Upper lobe of left lung (tissue), 6 donors: ENCODE measurements around the gene ADGRG2. TPM values are rescaled to one million over a fixed set of nuclear protein-coding genes. Genes with fewer than 3 reads are reported as not detected.

Experiments
- ATAC-seq, 2 donors: fragments of 200-7000 bp; cut with Tn5 transposase; one replicate each; pipeline ENCODE4 v1.9.1; 2022; ENCODE audit warnings: mild to moderate bottlenecking in 2 of 2, moderate library complexity in 2 of 2; ENCODE audit not compliant: low FRiP score in 2 of 2
- DNase-seq, 2 donors: peaks; one replicate each; pipeline ENCODE4 v3.0.0-alpha.2; 2019 to 2020
- H3K27ac ChIP-seq, 4 donors: fragments of 200-600 bp; sonication (generic); one replicate each; pipeline ENCODE4 v1.5.1; 2016 to 2019
- H3K27me3 ChIP-seq, 4 donors: fragments of 200-600 bp; sonication (generic); one replicate each; pipeline ENCODE4 v1.5.1; 2017 to 2019
- H3K36me3 ChIP-seq, 4 donors: fragments of 200-600 bp; sonication (generic); one replicate each; pipeline ENCODE4 v1.5.1; 2016 to 2019
- H3K4me1 ChIP-seq, 4 donors: fragments of 200-600 bp; sonication (generic); one replicate each; pipeline ENCODE4 v1.5.1; 2018 to 2019
- H3K4me3 ChIP-seq, 4 donors: fragments of 200-600 bp; sonication (generic); one replicate each; pipeline ENCODE4 v1.5.1; 2017 to 2019; ENCODE audit warnings: mild to moderate bottlenecking in 2 of 4, moderate library complexity in 1 of 4
- H3K9me3 ChIP-seq, 4 donors: fragments of 200-600 bp; sonication (generic); one replicate each; pipeline ENCODE4 v1.5.1; 2018 to 2019
- CTCF ChIP-seq, 6 experiments: fragments of 450-650 bp in 4 of 6; fragments of 200-600 bp in 2 of 6; sonication (generic) in 2 of 6; IDR thresholded peaks; one replicate each; pipeline ENCODE4 v1.5.1; 2016 to 2019; ENCODE audit warnings: antibody characterized with exemption in 6 of 6
- EP300 ChIP-seq, 4 donors: sonication (generic); formaldehyde crosslinking; IDR thresholded peaks; one replicate each; pipeline ENCODE4 v1.5.1; 2017; ENCODE audit warnings: antibody characterized with exemption in 4 of 4, control low read depth in 2 of 4
- POLR2A ChIP-seq, 4 donors: fragments of 450-650 bp; IDR thresholded peaks; one replicate each; pipeline ENCODE4 v1.5.1; 2016 to 2017; ENCODE audit warnings: antibody characterized with exemption in 4 of 4, mild to moderate bottlenecking in 2 of 4
- POLR2AphosphoS5 ChIP-seq, 2 donors: sonication (generic); formaldehyde crosslinking; IDR thresholded peaks; one replicate each; pipeline ENCODE4 v1.5.1; 2017; ENCODE audit warnings: antibody characterized with exemption in 2 of 2
- WGBS, 2 donors: methylation state at CpG; one replicate each; pipeline ENCODE4 v1.1.5; 2017 to 2018; 5-methylcytosine and 5-hydroxymethylcytosine counted together
- total RNA-seq, 6 donors: library from RNA; depleted of rRNA in 4 of 6; stranded (reverse); fragments of >200 nt in 4 of 6; gene quantifications; one replicate each; pipeline versions ENCODE4 v1.1.0 to v1.2.1, GENCODE V29; 2016 to 2021
- donor health status: DM: no; HTN: no; CAD: no; lungs with moderate emphysema.
- donor health status: DM: no; HTN: yes; CAD: no; lungs with severe emphysema.

Gene ADGRG2
- total RNA-seq, 6 donors from 2014 or later: 0.69 to 2.9 (median 0.91) TPM; not detected in 1

GRCh38 chrX:19137067-19137466 is 14.8 kb upstream of the ADGRG2 start:
- WGBS, 2 donors: 68 to 88% methylated on average over 2 of the region's 2 CpGs
- no peak for DNase-seq
- Histone ChIP-seq H3K4me3 (no peak overlapping the region), H3K36me3 (no peaks in the 10 kb centered on the region), H3K9me3 (no peaks in the 10 kb centered on the region), H3K27ac (no peak overlapping the region), H3K4me1 (no peaks in the 10 kb centered on the region), H3K27me3 (no peaks in the 10 kb centered on the region)
- no peak for ATAC-seq
- TF ChIP-seq POLR2A (IDR thresholded peaks at IDR 0.05) (no peak), CTCF (IDR thresholded peaks at IDR 0.05) (no peak), EP300 (IDR thresholded peaks at IDR 0.05) (no peak), POLR2AphosphoS5 (IDR thresholded peaks at IDR 0.05) (no peak)

GRCh38 chrX:19133784-19134183 is 11.5 kb upstream of the ADGRG2 start:
- Histone ChIP-seq H3K36me3 (no peaks in the 10 kb centered on the region), H3K27me3 (no peaks in the 10 kb centered on the region), H3K4me1 (no peaks in the 10 kb centered on the region), H3K4me3 (no peak overlapping the region), H3K9me3 (no peaks in the 10 kb centered on the region), H3K27ac (no peak overlapping the region)
- TF ChIP-seq POLR2AphosphoS5 (IDR thresholded peaks at IDR 0.05) (no peak), CTCF (IDR thresholded peaks at IDR 0.05) (no peak)
- 77 to 94% methylated on average over 2 to 5 of the region's 5 CpGs for WGBS, 2 donors
- no peak for DNase-seq
- no peak for ATAC-seq

GRCh38 chrX:19133231-19133630 is 11.0 kb upstream of the ADGRG2 start:
- TF ChIP-seq CTCF (IDR thresholded peaks at IDR 0.05): no peak
- TF ChIP-seq EP300 (IDR thresholded peaks at IDR 0.05): no peak
- no peak for TF ChIP-seq POLR2A (IDR thresholded peaks at IDR 0.05)
- TF ChIP-seq POLR2AphosphoS5 (IDR thresholded peaks at IDR 0.05): no peak

GRCh38 chrX:19130628-19131027 is 8.4 kb upstream of the ADGRG2 start:
- WGBS, 2 donors: 86 to 88% methylated on average over 1 to 4 of the region's 4 CpGs
- no peaks in the 10 kb centered on the region for H3K4me1 ChIP-seq
- no peaks in the 10 kb centered on the region for H3K27me3 ChIP-seq
- no peaks in the 10 kb centered on the region for H3K36me3 ChIP-seq
- H3K9me3 ChIP-seq: no peaks in the 10 kb centered on the region
- TF ChIP-seq POLR2AphosphoS5 (IDR thresholded peaks at IDR 0.05): no peak
- ATAC-seq (no peak), DNase-seq (no peak)
- no peak overlapping the region for H3K4me3 ChIP-seq
- H3K27ac ChIP-seq: no peak overlapping the region

More at GRCh38 chrX:19133231-19133630, 11.0 kb upstream of the ADGRG2 start:
- no peaks in the 10 kb centered on the region for H3K4me1 ChIP-seq
- H3K36me3 ChIP-seq: no peaks in the 10 kb centered on the region
- no peaks in the 10 kb centered on the region for H3K9me3 ChIP-seq
- DNase-seq: no peak
- H3K27me3 ChIP-seq: no peaks in the 10 kb centered on the region
- H3K27ac ChIP-seq: no peak overlapping the region
- WGBS, 2 donors: 57 to 91% methylated on average over 2 of the region's 2 CpGs
- ATAC-seq: no peak
- no peak overlapping the region for H3K4me3 ChIP-seq

- ATAC-seq (no peak), DNase-seq (no peak)
- WGBS, 2 donors: 88 to 89% methylated on average over 3 of the region's 3 CpGs
- no peaks in the 10 kb centered on the region for H3K4me1 ChIP-seq
- TF ChIP-seq EP300 (IDR thresholded peaks at IDR 0.05) (no peak), POLR2AphosphoS5 (IDR thresholded peaks at IDR 0.05) (no peak), POLR2A (IDR thresholded peaks at IDR 0.05) (no peak), CTCF (IDR thresholded peaks at IDR 0.05) (no peak)
- no peaks in the 10 kb centered on the region for H3K27me3 ChIP-seq
- H3K9me3 ChIP-seq: no peaks in the 10 kb centered on the region
- no peaks in the 10 kb centered on the region for H3K36me3 ChIP-seq
- H3K27ac ChIP-seq: no peak overlapping the region
- H3K4me3 ChIP-seq: no peak overlapping the region
These were observed 7.4 kb upstream of the ADGRG2 start for GRCh38 chrX:19129694-19130093.
